GM19438 (cell line): ENCODE results near the gene HTR2C.
"Not testable (repeated sequence)": the region's sequence is repeated elsewhere in the genome, so short reads cannot be mapped to it uniquely, and the experiment has no call there.

Experiments
- ATAC-seq: cut with Tn5 transposase; IDR thresholded peaks from one replicate; pipeline ENCODE4 v1.9.1; 2021; ENCODE audit warnings: low read depth; ENCODE audit not compliant: unreplicated experiment

The HTR2C gene

DNA sequence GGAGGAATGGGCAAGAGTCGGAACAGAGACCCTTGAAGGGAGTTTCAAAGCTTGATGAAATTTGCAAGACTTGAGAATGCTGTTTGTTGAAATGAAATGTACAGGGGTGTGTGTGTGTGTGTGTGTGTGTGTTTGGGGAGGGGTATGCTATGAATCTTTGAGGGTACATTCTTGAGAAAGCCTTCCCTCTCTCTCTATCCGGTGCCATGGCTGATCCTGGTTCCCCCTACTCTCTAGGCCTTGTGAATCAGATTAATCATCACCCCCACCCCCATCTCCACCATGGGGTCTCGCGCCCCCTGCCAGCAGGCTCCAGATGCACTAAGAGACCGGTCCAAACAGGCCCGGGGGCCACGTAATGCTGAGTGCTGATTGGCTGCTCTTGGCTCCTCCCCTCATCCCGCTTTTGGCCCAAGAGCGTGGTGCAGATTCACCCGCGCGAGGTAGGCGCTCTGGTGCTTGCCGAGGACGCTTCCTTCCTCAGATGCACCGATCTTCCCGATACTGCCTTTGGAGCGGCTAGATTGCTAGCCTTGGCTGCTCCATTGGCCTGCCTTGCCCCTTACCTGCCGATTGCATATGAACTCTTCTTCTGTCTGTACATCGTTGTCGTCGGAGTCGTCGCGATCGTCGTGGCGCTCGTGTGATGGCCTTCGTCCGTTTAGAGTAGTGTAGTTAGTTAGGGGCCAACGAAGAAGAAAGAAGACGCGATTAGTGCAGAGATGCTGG lies at the start of gene HTR2C:
Gene HTR2C, plus strand, starts transcription at position 441 of the 729 bp plus-strand sequence. CDS start 142,851 bp downstream, outside the sequence.
- ATAC-seq, result no peak

DNA sequence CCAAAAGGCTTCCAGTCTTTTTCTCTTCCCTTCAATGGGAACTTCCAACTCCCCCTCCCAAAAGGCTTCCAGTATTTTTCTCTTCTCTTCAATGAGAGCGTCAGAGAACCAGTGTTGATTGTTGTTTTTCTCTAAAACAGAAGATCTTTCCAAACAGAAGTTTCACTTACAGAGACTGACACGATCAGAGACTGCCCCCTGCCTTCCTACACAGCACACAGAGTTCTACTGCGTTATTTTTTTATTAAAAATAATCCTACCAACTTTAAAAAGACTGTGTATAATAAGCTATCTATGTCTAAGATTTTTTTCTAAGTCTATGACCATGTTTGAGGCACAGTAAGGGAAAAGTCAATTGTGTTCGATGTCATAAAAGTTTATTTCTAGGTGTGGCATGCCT lies 3.5 kb upstream of the HTR2C start:
- no peak for ATAC-seq

DNA sequence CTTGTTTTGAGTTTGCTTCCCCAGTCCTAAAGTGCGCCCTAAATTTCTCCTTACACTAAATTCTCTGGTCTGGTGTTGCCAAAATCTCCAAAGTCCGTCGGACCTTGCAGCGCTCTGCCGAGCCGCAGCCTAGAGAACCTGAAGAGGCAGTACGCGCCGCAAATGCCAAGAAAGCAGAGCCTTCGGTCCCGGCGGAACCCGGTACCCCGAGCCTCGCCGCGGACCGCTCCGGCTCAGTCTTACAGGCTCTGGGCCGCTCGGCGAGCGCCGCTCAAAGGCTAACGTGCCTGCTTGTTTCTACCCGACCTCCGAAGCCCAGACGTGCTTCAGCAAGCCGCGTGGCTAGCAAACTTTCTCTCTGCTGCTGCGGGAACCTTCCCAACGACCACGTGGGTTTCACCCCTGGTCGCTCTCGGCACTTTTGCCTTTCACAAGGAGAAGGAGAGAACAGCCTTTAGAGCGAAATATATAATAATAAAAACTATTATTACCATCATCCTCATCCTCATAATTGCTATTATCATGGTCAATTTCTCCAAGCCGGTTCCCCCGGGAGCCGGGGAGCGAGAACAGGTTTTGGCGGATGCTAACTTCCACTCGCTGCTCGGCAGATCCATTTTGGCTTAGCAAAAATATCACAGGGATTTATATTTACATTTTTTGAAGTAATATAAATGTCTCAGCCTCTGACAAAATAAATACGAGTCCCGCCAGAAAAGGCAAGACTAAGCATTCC lies 2.2 kb upstream of the HTR2C start:
- ATAC-seq, result no peak

DNA sequence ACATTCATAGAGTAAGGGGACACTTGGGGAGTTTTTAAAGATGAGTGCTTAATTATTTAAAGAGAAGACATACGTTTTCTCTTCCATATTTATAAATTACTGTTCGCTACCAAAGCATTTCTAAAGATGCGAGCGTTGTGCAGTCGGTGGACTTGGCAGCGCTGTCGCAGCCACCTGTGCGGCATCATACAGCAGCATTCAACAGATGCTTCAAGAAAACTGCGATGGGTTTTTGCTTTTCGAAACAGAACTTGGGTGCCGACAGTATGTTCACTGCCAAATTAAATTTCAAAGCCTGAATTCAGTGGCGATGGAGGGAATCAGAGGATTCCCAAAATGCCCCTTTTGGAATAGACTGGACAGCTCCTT lies 1.6 kb upstream of the HTR2C start:
- ATAC-seq, result no peak

DNA sequence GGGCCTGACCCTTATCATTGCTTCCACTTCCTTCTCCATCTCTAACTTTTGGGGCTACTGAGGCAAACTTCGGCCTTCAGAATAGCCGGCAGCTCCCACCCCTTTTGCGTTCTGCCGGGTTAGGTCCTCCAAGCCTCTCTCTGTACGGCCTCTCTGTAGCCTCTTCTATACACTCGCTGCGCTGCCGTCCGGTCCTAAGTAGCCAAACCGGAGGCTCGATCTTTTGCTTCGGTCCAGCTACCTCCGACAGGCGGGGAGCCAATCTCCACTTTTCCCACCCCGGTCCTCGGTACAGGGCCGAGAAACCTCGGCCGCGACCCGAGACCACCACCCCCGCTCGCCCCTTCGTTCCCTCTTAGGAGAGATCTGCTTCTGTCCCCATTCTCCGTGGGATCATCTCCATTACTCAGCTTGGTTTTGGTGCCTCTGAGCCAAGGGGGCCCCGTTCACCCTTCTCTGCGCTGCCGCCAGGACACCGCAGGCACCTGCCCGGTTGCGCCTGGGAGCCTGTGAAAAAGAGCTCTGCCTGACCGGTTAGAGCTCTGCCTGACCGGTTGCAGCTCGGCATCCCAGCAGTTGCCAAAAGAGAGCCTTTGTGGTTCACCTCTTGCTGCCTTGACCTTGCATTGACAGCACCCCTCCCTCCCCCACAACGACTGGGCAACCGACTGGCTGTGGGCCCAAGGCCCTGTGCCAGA lies 1.0 kb upstream of the HTR2C start:
- ATAC-seq, result no peak

DNA sequence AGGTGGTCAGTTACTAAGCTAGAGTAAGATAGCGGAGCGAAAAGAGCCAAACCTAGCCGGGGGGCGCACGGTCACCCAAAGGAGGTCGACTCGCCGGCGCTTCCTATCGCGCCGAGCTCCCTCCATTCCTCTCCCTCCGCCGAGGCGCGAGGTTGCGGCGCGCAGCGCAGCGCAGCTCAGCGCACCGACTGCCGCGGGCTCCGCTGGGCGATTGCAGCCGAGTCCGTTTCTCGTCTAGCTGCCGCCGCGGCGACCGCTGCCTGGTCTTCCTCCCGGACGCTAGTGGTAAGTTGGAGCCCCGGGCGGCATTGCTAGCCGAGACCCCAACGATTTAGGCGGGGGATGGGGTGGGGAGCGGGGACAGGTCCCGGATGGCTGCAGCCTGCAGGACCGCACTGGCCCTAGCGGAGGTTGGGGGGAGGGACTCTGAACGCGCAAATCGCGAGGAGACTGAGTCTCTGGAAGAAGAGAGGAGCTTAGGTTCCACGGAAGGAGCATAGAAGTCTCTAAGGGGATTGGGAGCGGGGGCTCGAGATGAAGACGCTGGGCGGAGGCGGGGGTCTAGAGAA lies 573 bp downstream of the HTR2C start:
- no peak for ATAC-seq

DNA sequence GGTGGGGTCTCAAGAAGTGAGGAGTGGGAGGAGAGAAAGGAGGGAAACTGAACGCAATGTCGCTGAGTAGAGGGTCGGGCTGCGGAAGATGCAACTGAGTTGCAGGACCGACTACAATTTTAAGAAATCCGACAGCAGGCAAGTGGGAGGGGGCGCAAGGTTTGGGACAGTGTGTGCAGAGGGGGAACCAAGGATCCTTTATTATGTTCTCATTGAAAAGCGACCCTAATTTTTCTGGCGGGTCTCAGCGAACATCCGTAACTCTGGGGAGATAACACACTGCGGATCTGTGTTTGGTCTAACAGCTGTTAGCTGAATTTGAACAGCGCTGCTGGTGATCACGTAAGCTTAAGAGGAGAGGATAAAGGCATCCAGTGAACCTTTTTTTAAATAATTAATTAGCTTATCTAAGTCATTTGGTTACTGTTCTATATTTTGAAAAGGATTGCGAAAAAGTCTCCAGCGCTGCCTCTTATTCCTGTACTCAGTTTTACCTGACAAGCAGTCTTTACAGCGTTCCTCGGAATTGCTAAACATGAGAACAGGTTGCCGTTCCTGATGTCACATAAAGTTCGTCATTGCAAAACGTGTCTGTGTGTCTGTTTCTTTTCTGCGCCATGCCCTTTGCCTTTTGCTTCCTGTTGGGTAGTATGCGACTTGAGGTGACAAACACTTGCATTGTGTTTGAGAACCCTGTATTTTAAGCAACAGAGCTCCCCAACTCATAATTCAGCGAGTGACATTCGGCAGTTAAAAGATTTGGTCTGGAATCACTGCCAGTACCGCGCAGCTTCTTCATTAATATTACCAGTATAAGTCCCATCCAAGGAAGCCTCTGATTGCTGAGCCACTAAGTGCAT lies 1.3 kb downstream of the HTR2C start:
- ATAC-seq, result no peak

DNA sequence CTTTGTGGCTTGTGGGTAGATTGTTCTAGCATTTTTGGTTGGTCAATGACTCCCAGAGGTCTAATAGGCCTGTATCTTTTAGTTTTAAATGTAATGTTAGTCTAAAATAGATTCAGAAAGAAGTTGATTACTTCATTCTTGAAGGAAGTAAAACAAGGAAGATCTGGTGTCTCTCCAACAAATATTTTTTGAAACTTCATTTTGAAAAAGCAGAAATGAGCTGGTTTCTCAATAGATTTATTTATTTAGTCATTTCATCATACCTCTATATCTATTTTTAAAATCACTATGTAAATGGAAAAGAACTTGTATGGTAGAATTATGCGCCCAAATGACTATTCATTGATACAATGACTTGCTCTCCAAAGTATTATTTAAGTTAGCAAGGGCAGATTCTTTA lies 7.2 kb downstream of the HTR2C start:
- ATAC-seq, result no peak

DNA sequence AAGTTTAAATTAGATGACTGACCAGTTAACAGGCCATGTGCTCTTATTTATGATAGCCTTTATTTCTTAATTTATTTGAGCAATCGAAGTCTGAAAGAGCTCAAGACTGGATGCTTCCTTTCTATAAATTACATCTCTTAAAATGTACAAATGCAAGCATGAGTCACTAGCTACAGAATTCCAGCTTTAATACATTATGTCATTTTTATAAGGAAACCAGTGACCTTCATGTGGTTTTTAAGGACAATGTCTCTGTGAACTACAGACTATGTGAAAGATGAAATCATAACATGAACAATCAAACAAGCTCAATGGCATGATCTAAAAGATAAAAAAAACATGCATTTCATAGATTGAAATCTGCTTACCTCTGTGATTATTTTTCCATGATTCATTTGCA lies 15.4 kb downstream of the HTR2C start:
- ATAC-seq, result no peak

DNA sequence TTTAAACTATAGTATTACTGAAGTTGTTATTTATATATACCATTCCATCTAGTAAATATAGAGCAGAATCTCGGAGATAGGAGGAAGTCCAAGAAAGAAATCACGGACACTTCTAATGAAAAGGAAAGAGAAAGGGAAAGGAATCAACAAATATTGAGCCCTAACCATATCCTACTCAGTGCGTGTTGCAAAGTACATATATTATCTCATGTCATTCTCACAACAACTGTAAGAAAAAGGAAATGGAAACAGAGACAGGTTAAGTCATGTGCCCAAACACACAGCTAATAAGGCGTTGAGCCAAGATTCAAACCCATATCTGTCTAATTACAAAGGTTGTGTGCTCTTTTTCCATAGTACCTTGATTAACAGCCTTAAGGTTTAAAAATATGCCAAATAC lies 16.0 kb downstream of the HTR2C start:
- ATAC-seq, result no peak

DNA sequence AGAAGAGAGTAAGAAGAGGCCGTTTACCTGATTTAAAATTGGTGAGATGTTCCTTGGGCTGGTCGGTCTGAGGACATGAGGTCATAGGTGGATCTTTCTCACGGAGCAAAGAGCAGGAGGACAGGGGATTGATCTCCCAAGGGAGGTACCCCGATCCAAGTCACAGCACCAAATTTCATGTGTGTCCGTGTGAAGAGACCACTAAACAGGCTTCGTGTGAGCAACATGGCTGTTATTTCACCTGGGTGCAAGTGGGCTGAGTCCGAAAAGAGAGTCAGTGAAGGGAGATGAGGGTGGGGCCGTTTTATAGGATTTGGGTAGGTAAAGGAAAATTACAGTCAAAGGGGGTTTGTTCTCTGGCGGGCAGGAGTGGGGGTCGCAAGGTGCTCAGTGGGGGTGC lies 22.7 kb downstream of the HTR2C start:
- ATAC-seq, result not testable (repeated sequence)

DNA sequence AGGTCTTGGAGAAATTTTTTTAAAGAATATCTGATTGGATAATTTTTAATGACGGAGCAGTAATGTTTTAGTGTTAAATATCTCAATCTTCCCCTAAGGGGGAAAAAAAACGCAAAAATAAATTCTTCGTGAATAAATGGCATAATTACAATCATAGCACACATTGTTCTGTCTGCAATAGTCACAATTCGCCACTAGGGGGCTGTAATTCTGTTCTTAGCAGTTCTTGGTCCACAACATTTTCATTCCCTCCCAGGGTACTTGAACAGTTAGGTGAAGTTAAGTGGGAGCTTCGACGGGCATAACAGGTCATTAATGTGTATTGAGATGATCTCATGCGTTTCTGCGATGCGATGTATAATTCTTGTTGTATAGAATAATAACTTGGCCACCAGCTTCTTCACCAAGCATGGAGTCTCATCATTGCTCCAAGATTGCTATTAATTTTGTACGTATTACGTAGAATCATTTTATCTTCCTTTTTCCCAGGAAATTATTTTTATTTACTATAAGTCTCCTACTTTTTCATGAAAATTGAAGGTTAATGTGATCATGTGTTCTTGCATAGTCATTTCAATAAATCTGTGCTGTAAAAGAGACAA lies 27.2 kb downstream of the HTR2C start:
- no peak for ATAC-seq

DNA sequence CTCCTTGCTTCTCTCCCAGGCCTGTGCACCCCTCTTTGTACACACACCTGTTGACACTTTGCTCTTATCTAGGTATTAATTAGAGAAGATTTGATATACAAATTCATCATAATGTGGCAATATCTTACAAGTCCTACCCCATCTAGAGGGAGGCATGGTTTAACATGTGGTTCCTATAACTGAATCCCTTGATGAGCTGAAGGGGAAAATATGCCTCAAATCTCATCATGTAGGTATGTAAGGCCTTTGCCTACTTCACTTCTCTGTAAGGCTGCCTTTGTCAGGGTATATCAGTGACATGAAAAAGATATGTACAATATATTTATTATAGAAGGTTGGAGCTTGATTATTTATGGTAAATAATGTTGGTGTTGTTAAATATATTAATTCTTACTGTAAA lies 31.9 kb downstream of the HTR2C start:
- no peak for ATAC-seq

DNA sequence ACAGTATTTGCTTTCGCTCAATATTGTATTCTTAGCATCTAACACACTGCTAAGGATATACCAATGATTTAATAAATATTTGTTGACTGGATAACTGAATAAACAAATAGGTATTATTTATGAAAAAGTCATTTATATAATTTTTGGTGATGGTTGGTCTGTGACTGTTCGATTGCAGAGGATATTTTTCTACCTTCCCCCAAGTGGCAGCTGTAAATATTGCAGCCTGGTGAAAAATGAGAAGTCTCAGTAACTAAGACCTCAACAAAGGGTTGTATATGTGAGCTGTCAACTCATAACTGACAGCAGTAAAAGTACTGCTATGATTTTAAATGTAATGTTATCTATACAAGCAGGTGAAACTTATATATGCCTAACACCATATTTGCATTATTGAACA lies 36.0 kb downstream of the HTR2C start:
- no peak for ATAC-seq

DNA sequence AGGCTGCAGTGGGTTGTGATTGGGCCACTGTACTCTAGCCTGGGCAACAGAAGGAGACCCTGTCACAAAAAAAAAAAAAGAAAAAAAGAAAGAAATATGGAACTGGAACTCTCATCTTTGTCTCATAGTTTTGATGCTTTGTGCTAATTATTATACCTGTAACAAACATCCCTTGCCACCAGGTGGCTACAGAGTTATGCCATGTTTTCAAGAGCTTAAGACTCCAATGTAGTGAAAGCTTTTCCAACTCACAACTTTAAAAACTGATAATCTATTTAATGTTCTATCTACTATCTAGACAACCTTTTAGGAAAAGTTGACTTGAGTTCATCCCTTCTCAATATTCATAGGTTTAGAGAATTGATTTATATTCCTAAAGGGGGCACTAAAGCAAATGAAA lies 42.4 kb downstream of the HTR2C start:
- ATAC-seq, result no peak

DNA sequence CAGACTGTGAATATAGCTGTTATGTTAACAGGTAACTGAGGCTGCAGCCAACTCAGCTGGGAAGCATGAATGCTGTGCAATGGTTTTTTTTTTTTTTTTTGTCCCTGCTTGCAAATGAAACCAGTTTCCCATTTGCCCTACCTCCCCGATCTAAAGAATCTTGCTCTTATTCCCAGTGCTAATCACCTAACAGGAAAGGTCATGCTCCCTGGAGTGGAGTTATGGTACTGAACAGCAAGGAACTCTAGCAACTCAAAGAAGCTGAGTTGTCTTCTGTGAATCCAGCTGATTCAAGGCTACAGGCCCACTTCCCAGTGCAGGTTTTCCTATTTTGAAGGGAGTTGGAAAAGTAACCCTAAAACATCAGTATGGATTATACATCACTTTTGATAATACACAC lies 52.1 kb downstream of the HTR2C start:
- ATAC-seq, result no peak

DNA sequence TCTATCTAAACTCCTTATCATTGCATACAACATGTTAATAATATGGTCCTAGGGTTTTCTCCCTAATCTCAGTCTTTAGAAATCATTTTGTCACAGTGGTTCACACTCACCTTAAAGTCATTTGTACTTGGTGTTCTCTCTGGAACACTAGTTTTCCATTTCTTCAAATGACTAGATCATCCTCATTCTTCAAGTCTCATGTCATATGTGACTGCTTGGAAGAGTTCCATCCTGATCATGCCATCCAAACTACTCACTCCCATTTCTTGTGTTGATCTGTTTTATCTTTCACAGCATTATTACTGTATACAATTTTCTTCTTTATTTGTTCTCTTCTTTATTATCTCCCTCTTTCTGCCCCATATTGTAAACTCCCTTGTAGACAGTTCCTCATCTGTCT lies 66.5 kb downstream of the HTR2C start:
- ATAC-seq, result no peak

DNA sequence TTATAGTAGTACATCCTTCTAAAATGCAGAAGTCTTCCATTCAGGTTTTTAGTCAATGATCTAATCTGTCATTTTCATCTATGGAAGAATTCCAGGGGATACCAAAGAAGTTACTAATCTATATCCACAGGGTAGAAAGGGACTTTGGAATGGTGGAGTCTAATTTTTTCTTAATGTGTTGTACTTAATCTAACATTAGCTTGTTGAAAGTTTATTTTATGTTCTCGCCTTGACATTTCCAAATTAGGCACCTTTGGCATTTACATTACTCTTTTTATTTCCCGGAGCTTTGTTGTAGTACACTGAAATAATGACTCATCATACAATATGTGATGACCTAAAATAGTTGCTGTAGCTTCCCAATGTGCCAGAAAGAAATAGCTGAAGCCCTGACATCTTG lies 91.5 kb downstream of the HTR2C start:
- no peak for ATAC-seq

DNA sequence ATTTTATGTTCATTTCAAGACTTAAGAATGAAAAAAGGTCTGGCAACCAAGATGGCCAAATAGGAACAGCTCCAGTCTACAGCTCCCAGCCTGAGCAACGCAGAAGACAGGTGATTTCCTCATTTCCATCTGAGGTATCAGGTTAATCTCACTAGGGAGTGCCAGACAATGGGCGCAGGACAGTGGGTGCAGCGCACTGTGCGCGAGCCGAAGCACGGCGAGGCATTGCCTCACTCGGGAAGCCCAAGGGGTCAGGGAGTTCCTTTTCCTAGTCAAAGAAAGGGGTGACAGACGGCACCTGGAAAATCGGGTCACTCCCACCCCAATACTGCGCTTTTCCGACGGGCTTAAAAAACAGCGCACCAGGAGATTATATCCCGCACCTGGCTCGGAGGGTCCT lies 116.6 kb downstream of the HTR2C start:
- ATAC-seq, result not testable (repeated sequence)

DNA sequence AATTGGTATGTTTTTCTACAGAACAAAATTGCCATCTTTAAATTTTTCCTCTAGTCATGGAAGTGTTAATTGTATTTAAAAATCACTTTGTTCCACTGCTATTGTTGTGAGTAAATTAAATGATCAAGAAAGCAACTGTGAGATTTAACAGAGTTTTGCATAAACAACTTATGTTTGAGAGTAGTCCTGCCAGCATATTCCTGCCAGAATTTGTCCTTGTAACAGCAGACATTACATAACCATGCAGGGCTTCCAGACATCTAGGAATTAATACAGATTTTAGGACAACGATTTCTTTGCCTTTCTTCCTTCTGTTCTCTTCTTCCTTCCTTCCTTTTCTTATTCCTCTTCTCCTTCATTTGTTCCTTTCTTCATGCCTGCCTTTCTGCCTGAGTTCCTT lies 125.5 kb downstream of the HTR2C start:
- no peak for ATAC-seq
